Activated T-cell treated with anti-CD3 and anti-CD28 coated beads for 1 hour (primary cell): ENCODE measurements around the gene FTCDNL1.

Experiments
- DNase-seq: peaks from one replicate; pipeline ENCODE4 v3.0.0-alpha.2; 2020; ENCODE audit warnings: low read depth

Gene FTCDNL1

DNA sequence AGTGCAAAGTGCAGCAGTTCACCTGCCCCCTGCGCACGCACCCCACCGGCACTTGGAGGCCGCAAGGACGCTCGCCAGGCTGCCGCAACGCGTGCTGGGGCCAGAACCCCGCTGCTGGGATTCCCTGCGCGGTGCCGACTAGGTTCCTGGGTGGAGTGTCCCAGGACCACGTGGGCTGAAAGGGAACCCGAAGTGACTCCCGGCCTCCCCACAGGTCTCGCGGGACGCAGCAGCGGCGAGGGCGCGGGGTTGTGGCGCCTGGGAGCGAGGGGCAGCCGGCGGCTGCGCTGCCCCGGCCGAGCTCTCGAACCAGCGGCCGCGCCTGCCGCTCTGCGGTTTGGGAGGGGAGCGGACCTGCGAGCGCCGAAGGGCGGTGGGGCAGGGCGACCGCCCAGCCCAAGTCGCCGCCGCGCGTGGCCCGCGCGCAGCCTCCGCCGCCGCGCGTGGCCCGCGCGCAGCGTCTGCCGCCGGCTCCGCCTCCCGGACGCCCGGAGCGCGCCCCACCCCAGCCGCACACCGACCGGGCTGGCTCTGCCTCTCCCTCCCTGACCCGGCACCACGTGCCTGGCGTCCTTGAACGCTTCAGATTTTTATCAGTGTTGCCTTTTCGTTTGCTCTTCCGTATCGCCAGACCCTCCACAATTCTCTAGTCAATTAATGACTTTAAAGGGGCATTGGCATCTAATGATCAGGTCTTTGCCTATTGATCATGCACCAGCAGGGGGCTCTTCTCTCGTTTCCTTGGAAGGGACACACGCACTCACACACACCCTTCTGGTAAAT, at the start of gene FTCDNL1:
Gene FTCDNL1 (minus strand): TSS at position 475 of the 783 bp plus-strand sequence. CDS start 2,230 bp downstream, outside the sequence.
- peak; percentile 44 for DNase-seq

DNA sequence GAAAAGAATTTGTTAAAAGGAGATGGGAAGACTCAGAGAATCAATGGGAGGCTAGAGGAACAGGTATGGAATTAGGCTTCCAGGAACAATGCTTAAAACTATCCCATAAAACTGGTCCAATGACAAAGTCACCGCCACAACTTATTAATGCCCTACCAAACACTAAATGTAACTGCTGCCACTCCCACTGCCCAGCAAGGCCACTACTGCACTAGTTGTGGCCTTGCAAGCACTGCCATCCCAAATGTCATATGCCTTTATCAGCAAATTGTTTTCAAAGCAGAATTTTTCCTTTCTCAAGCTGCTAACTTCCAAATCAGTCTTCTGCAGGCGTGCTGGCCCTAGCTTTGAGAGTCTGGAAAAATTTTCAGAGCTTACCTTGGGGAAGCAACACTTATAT, 45.6 kb upstream of the FTCDNL1 start:
- no peak for DNase-seq

DNA sequence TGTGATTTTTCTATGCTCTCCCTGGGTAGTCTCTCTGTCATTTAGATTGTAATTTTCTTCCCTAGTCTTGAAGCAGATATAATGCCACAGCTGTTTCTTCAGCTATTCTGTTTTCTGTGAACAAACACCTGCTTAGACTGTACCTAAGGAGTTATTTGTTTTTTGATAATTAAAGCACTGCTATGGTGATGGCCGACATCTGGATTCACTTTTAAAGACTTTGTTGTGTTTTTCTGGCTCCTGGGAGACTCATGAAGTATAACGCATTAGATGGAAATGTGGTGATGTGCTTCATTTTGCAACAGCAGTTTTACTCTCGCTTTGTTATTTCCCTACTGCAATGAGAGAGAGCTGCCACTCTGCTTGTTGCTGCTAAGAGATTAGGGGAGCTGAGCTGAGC, 44.4 kb upstream of the FTCDNL1 start:
- no peak for DNase-seq

DNA sequence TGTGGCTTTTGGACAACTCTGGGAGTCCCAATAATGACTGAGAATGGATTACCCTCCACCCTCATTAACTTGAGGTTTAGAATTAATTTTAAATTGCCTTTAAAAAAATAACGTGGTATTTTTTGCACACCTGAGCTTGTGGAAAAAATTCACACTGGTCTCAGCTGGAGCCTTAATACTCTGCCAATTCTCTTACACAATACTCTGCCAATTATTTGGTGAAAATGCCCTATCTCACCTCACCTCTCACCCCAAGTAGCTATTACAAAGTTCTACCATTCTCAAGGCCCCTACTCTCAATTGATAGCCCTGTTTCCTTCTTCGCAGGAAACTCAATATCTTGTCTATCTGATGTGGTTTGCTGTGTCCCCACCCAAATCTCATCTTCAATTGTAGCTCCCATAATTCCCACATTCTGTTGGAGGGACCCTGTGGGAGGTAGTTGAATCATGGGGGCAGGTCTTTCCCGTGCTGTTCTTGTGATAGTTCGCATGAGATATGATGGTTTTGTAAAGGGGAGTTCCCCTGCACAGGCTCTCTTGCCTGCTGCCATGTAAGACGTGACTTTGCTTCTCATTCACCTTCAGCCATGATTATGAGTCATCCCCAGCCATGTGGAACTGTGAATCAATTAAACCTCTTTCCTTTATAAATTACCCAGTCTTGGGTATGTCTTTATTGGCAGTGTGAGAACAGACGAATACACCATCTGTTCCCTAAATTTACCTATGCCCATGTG, 32.7 kb upstream of the FTCDNL1 start:
- DNase-seq = no peak

DNA sequence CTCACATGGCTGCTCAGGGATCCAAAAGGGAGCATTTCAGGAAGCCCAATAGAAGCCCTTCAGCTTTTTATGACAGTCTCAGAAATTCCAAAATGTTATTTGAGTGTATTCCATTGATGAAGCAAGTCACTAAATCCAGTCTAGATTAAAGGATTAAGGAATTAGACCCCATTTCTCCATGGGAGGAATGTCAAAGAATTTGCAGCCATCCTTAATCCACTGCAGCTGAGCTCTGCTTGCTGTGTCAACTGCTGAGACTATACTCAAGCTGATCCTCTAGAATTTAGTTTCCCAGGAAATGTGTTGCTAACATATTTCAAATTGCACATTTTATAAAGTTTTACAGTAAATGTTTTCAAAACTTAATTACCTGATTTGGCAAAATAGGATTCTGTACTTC, 31.7 kb upstream of the FTCDNL1 start:
- no peak for DNase-seq

DNA sequence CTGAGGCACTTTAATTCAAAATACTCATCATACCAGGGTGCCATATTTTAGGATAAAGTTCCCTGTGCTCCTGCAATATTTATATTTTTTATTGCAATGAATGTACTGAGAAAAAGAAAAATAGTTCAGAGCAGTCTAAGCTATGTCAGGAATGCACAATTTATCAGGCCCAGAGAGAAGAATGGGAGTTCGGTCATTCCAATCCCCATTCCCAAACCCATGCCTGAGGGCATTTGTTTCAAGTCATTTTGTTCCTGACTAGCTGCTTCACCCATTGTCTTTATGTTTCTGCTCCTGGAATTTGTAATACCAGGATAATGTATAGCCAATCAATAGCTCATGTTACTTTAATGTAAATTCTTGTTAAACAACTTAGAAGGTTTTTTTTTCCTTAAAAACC, 24.4 kb upstream of the FTCDNL1 start:
- no peak for DNase-seq

DNA sequence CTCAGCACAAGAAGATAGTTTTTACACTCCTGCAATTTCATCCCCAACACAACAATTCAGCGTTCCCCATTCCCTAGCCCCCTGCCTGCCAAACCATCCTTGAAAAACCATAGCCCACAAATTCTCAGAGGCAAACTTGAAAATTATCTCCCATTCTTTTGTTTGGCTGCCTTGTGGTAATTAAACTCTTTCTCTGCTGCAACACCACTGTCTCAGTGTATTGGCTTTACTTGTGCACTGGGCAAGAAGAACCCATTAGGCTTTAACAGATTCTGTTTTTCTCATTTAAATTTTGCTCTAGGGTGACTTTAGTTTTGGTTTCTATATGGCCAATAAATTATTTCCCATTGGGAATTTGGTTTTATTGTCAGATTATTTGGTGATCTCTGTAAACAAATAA, 23.2 kb upstream of the FTCDNL1 start:
- DNase-seq = no peak

DNA sequence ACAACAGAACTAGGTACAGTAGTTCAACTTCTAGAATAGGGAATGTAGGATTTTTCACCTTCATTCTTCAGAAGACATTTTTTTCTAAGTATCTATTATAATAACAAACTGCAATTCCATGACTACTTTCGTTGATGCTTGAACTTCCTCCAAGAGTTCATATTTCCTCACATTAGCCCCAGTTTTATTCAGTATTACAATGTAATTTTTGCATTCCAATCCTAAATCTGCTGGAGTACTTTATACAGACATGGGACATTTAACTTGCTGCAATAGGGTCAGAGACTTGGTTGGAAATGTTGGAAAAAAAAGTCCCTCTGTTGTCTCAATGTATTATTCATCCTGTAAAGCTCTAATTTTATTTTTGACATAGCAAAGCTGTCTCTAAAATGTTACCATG, 19.6 kb upstream of the FTCDNL1 start:
- DNase-seq = no peak

DNA sequence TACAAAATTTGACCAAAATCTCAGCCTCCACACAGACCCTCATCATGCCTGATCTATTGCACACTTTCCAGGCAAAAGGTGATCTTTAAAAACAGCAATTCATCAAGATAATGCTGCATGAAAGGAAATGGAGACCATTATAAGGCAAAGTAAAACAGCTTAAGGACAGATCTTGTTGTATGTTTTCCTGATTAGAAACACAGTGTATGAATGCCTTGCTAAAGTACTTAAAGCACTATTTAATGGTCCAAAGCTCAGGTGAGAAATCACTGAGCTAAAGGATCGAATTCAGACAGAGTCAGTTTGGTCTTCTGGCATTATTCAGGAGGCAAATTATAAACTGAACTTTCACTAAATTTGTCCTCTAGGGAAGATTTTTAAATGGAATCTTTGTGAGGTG, 18.7 kb upstream of the FTCDNL1 start:
- DNase-seq = no peak

DNA sequence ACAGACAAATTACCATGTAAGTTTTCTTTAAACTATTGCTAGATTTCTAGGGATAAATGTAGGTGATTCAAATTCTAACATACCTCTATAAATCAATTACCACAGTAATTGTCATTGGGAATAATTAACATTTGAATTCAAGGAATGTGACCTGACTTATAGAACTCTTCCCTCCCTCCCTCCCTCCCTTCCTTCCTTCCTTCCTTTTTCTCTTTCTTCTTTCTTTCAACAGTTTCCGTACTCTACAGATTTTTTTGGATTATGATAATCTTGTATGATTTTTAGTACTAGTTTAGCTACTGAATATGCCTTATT, 18.2 kb upstream of the FTCDNL1 start:
- DNase-seq = no peak

DNA sequence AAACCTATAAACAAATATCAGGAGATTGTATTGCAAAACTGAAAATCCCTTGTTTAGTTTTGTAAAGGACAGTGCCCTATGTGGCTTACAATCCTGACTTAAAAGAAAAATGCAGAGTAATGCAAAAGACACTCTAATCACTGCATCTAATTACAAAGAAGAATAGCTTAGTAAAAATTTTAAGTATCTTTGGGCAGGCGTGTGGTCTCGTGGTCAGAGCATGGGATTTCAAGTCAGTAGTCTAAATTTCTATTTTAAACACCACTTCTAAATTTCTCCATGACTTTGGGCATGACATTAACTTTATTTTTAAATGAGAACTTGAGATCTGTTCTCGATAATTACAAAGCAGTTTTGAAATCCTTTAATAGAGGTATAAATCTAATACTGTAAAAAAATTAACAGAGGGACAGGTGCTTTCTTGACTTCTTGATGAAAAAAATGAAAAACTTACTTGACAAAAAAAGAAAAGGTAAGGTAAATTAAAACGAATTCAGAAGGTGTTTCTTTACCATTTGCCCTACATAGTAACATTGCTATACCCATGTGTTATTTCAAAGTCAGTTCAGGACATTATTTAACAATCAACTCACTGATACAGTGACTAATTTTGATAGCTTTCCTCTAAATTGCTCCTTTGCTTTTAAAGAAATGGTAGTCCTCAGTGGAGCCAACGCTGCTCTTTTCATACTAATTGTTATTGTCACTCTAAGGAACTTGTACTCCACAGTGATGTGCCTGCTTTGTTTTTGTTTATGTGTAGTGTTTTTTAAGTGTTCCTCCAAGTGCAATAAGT, 17.6 kb upstream of the FTCDNL1 start:
- DNase-seq = no peak

DNA sequence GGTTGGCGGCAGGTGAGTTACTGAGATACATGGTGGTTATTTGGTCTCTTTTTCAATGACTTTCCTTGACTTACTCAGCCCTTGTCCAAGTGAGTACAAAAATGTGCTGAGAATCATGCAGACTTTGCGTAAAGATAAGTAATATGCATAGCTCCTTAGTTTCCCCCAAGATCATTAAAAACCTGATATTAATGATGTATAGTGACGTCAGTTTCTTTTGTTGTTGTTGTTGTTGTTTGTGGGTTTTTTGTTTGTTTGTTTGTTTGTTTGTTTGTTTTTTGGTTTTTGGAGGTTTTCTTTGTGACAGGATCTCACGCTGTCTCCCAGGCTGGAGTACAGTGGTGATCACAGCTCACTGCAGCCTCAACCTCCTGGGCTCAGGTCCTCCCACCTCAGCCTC, 14.9 kb upstream of the FTCDNL1 start:
- no peak for DNase-seq

DNA sequence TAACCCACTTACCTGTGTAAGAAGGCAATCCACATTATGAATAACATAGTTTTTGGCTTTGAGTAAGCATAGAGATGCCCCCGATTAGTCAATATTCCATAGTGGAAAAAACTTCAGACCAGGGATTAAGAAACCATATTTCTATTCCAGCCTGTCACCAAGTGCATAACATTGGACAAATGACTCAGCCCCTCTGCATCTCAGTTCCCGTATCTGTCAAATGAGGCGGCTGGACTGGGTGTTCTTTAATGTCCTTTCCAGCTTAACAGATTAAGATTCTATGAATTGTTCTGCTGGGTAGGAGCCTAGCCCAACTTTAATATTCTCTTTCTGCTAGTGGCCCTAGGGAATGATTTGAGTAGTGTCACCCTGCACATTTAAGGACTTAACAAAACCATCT, 11.8 kb upstream of the FTCDNL1 start:
- DNase-seq = no peak

DNA sequence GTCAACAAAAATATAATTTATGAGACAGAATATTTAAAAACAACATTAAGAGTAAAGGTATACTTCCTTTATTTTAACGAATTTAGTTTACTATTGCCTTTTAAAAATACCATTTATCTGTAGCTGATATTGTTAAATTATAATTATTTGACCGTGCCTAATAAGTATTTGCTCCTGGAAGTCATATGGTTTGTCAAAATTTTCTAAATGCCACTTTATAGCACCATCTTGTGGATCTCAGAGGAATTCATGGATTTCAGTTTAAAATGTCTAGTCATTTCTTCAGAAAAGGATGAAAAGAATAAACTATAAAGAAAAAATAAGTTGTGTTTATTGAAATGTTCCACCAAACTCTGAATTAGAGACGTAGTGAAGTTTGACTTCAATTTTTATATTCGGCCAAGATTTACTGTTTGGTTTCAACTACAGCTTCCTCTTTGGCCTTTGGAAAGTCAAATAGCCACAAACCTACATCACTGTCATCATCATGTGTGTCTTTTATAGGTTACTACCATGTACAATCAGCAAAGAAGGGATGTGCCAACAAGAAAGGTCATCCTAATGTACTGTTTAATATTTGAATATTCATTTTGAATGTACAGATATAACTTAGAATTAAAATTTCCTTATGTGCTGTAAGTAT, 10.3 kb upstream of the FTCDNL1 start:
- DNase-seq = no peak

DNA sequence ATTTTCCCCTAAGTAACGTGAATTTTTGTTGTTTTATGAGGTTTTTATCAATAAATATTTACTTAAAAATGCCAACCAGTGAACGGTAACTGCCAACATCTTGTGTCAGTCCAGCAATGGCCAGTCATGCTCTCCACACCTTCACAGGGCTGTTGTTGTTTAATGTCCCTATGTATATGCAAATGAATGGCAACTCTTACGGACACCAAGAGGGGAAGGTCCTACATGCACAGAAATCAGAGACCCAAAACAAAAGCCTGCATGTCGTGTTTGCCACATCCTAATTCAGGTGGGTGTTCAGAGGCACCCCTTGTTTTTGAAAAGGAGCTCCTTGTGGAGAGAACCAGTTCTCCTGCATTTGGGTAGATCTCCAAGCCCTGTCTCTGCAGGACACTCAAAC, 4.8 kb upstream of the FTCDNL1 start:
- DNase-seq = no peak

DNA sequence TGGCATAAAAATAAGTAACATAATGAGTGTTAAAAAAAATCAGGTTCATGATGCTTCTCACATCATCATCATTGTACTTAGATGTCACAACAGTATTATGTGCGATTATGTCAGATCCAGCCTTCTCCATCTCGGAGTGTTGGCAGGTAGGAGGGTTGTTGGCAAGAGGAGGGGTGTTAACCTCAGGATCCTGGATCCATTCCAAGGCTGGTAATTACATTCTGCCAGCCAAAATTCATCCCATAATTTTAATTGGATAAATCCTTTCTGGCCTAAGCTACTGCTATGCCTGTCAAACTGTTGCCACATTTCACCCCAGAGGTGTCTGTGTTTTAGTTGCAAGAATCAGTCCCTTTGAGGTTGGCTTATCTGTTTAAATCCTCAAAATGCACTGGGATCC, 891 bp upstream of the FTCDNL1 start:
- no peak for DNase-seq

DNA sequence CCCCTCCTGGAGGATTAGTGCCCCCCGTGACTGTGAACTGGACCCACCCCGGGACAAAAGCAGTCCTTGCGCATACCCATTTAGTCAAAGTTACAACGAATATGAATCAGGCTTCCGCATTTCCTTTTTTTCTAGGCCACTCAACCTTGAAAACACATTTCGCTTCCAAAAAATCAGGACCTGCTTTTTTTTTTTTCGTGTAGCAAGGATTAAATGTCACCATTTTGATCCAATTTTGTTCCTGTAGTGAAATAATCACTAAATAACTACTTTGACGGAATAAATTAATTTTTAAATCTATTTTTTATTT, 464 bp upstream of the FTCDNL1 start:
- no peak for DNase-seq

DNA sequence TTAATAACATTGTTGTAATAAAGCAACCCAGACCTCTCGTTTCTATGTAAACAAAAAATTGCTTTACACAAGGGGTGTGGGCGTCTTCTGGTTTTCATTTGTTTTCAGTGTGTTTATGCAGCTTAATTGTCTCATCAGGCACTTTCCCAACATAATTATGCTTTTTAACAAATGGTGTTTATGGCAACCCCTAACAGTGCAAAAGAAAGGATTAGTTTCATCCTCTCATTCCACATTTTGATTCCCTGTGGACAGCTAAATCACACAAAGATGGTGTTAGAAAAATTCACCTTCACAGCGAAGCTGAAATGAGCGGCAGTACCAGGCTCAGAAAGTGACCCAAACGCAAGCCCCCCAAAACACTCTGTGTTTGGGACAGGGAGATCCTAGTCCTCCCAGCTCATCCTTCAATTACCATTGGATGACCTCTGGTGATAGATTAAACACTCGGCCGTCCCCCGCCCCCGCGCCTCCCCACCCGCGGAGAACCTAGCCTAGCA, 724 bp downstream of the FTCDNL1 start:
- no peak for DNase-seq

DNA sequence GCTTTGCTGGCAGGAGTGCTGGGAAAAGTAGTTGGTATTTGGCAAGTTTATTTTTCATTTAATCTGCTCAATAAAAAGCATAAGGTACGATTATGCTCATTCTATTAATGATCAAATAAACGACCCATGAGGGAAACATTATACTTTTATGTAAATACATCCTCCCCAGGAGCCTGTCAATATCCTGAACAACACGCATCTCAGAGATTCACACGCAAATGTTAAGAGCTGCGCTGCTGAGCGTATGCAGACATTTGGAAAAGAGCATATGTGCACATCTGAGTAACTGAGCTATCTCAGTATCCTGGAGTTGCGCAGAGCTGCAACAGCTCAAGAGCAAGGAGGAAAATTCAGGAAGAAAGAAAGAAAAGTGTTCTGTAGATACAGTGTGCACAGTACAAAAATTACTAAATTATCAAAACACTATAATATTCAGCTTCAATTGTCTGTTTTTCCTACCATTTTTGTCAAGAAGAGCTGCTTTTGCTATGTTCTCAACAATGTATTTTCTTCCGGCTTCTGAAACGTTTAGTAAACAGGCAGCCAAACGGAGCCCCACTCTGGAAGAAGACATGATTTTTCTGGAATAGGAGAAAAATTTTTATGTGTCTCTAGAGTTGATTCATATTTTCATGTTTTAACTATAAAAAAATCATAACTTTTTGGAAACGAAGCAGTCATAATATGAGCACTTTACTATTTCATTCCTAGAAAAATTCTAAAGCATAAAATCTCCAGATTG, 2.4 kb downstream of the FTCDNL1 start:
- DNase-seq = no peak

DNA sequence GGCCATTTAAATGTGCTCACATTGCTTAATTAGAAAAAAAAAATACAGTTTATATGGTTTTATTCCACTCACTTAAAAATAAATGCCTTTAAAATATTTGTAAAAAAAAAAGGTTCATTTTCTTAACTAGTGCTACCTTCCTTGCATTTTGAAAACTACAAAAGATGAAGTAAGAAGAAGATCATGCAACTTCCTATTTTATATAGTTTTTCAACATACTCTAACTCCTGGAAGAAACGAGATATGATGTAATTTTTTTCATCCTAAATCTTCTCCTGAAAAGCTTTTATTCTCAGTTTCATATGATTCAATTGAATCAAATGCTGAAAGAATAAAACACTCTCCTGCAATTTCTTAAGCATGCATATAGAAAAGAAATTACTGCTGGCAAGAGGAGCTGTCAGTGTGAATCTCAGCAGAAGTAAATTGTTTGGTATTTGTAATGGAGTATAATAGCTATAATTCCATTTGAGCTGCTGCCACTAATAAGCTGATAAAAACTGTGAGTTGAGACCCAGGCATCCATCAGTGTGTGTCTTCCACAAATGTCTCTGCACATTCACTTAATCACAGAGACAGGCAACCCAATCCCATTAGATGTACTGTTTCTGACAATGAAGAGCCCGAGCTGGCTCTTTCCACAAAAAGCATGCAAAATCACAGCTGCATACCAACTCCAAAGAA, 3.7 kb downstream of the FTCDNL1 start:
- no peak for DNase-seq
